AG04449 (cell line): ENCODE results near the gene TXNRD1.

Experiments
- CTCF ChIA-PET: fragments of 350-600 bp; formaldehyde crosslinking; extraction: SDS; loops from one replicate; lab custom pipeline; 2021; ENCODE audit warnings: antibody characterized with exemption; lab: Yijun Ruan, JAX
- POLR2A ChIA-PET: fragments of 400-600, 350-600 bp; formaldehyde crosslinking; extraction: SDS; loops from one replicate; lab custom pipeline; 2020; ENCODE audit warnings: antibody characterized with exemption, inconsistent platforms; lab: Yijun Ruan, JAX
- DNase-seq: peaks from one replicate; pipeline ENCODE4 v3.0.0-alpha.2; 2010; ENCODE audit warnings: low read depth, low spot score
- H3K4me3 ChIP-seq: 2 replicates; pipeline ENCODE4 v1.5.1; 2011; ENCODE audit warnings: low read depth, mild to moderate bottlenecking, control low read depth, low read length
- CTCF ChIP-seq: IDR thresholded peaks from one replicate; pipeline ENCODE4 v1.5.1; 2011; ENCODE audit warnings: mild to moderate bottlenecking, moderate library complexity, low read length, control low read depth, inconsistent platforms; ENCODE audit not compliant: insufficient read depth; ENCODE audit errors: missing control alignments

TXNRD1 gene

GRCh38 chr12:104281636-104282035, 66.1 kb downstream of the TXNRD1 start:
- no peak overlapping the region for H3K4me3 ChIP-seq
- no peak for DNase-seq
- CTCF ChIA-PET: interaction anchor here (1.6 kb wide), 1 partner anchor 9 kb away, joined by 4 read pairs; no protein-coding TSS in a partner anchor
- POLR2A ChIA-PET: interaction anchor here (1.0 kb wide), 1 partner anchor 62 kb away, joined by 5 read pairs; no protein-coding TSS in a partner anchor
- TF ChIP-seq CTCF: no peak

GRCh38 chr12:104282109-104282508, 66.5 kb downstream of the TXNRD1 start:
- DNase-seq: no peak
- ChIA-PET POLR2A (interaction anchor here (1.0 kb wide), 1 partner anchor 63 kb away, joined by 5 read pairs; no protein-coding TSS in a partner anchor), CTCF (interaction anchor here (1.6 kb wide), 1 partner anchor 8 kb away, joined by 4 read pairs; no protein-coding TSS in a partner anchor)
- no peak for TF ChIP-seq CTCF
- no peak overlapping the region for H3K4me3 ChIP-seq

- no peak for DNase-seq
- H3K4me3 ChIP-seq: peak overlapping the region; percentile 91; the same call in 1 of the 2 replicates
- CTCF ChIA-PET: interaction anchor here (1.1 to 3.4 kb wide), 4 partner anchors 13 to 84 kb away, joined by 3 to 19 read pairs (median 6); no protein-coding TSS in a partner anchor
- POLR2A ChIA-PET: interaction anchor here (1.2 to 3.0 kb wide), 4 partner anchors 9 to 108 kb away, joined by 4 to 19 read pairs (median 10); no protein-coding TSS in a partner anchor
- no peak for TF ChIP-seq CTCF
These were observed 70.3 kb downstream of the TXNRD1 start for GRCh38 chr12:104285740-104286515.

GRCh38 chr12:104286516-104287482, 71.2 kb downstream of the TXNRD1 start:
- CTCF ChIA-PET: interaction anchor here (0.7 to 3.4 kb wide), 9 partner anchors 9 to 87 kb away, joined by 3 to 19 read pairs (median 5); no protein-coding TSS in a partner anchor
- peak; percentile 91 for DNase-seq
- H3K4me3 ChIP-seq: peak overlapping the region; percentile 91
- POLR2A ChIA-PET: interaction anchor here (1.0 to 3.0 kb wide), 8 partner anchors 10 to 148 kb away, joined by 3 to 19 read pairs (median 6); partner anchors contain the start of genes EID3 and TXNRD1
- no peak for TF ChIP-seq CTCF

GRCh38 chr12:104288635-104289274, 73.2 kb downstream of the TXNRD1 start:
- ChIA-PET CTCF (interaction anchor here (0.9 to 3.4 kb wide), 7 partner anchors 9 to 89 kb away, joined by 3 to 19 read pairs (median 6); partner anchors contain the start of genes EID3 and TXNRD1), POLR2A (interaction anchor here (0.6 to 3.0 kb wide), 9 partner anchors 14 to 819 kb away, joined by 3 to 19 read pairs (median 3); partner anchors contain the start of genes EID3, TDG, TXNRD1 and WASHC4)
- DNase-seq: no peak
- H3K4me3 ChIP-seq: peak overlapping the region; percentile 91
- TF ChIP-seq CTCF: no peak
